DOHH2 (cell line): ENCODE data around the gene ABLIM3.

Experiments
- H3F3A ChIP-seq: fragments of 200-600 bp; sonication (generic), shearing (Covaris generic); 2 replicates; pipeline ENCODE4 v1.6.0; 2016; ENCODE audit warnings: antibody characterized with exemption, mild to moderate bottlenecking; ENCODE audit not compliant: control insufficient read depth, insufficient read depth
- H3K27ac ChIP-seq: fragments of 200-600 bp; sonication (generic); 2 replicates; pipeline ENCODE4 v1.5.1; 2014; ENCODE audit warnings: low read depth, mild to moderate bottlenecking, low read length, moderate library complexity
- H3K27me3 ChIP-seq: fragments of 200-600 bp; sonication (generic); 2 replicates; pipeline ENCODE4 v1.6.1; 2014; ENCODE audit warnings: mild to moderate bottlenecking, low read length, mixed read lengths; ENCODE audit not compliant: control insufficient read depth
- H3K36me3 ChIP-seq: fragments of 200-600 bp; sonication (generic); 2 replicates; pipeline ENCODE4 v1.6.1; 2014; ENCODE audit warnings: mild to moderate bottlenecking, low read length, moderate library complexity, mixed read lengths; ENCODE audit not compliant: control insufficient read depth
- H3K4me1 ChIP-seq: fragments of 200-600 bp; sonication (generic); 2 replicates; pipeline ENCODE4 v1.6.1; 2014; ENCODE audit warnings: mild to moderate bottlenecking, low read length, mixed read lengths; ENCODE audit not compliant: control insufficient read depth
- H3K4me2 ChIP-seq: fragments of 200-600 bp; sonication (generic); 2 replicates; pipeline ENCODE4 v1.6.0; 2014; ENCODE audit warnings: mild to moderate bottlenecking, low read length, moderate library complexity
- H3K4me3 ChIP-seq: fragments of 200-600 bp; sonication (generic); 2 replicates; pipeline ENCODE4 v1.5.1; 2014; ENCODE audit warnings: mild to moderate bottlenecking, low read length, mixed read lengths
- H3K79me2 ChIP-seq: fragments of 200-600 bp; sonication (generic); 2 replicates; pipeline ENCODE4 v1.6.1; 2014; ENCODE audit warnings: mild to moderate bottlenecking, low read length, mixed read lengths; ENCODE audit not compliant: control insufficient read depth
- H3K9me2 ChIP-seq: fragments of 200-600 bp; sonication (generic); replicated peaks from 2 replicates; pipeline ENCODE4 v1.6.1; 2014; ENCODE audit warnings: mild to moderate bottlenecking, low read length, mixed read lengths; ENCODE audit not compliant: control insufficient read depth
- H3K9me3 ChIP-seq: fragments of 200-600 bp; sonication (generic); 2 replicates; pipeline ENCODE4 v1.6.1; 2014; ENCODE audit warnings: antibody characterized with exemption, low read length, mixed read lengths; ENCODE audit not compliant: control insufficient read depth, insufficient read depth
- H4K20me1 ChIP-seq: fragments of 200-600 bp; sonication (generic); 2 replicates; pipeline ENCODE4 v1.6.0; 2014; ENCODE audit warnings: low read depth, mild to moderate bottlenecking, antibody characterized with exemption, low read length, moderate library complexity; ENCODE audit not compliant: control insufficient read depth, insufficient read depth
- EZH2phosphoT487 ChIP-seq: fragments of 200-600 bp; sonication (generic); IDR thresholded peaks from 2 replicates; pipeline ENCODE4 v1.6.1; 2017; ENCODE audit warnings: borderline replicate concordance, mild to moderate bottlenecking, antibody characterized with exemption, low read length, moderate library complexity, mixed read lengths
- TF ChIP-seq, protein P1 (sequence below): fragments of 200-600 bp; sonication (generic); IDR thresholded peaks from one replicate; pipeline ENCODE4 v1.5.1; 2014; ENCODE audit warnings: antibody characterized with exemption, mild to moderate bottlenecking, low read depth, low read length; ENCODE audit not compliant: poor library complexity, severe bottlenecking

The ABLIM3 gene

GRCh38 chr5:149141224-149141956, at the start of gene ABLIM3:
Gene ABLIM3, plus strand, starts transcription at chr5:149141493. Its CDS starts 603 bp downstream, at chr5:149142096.
- Histone ChIP-seq H4K20me1 (no peaks in the 10 kb centered on the region), H3K9me3 (no peaks in the 10 kb centered on the region), H3K4me1 (no peaks in the 10 kb centered on the region), H3K4me2 (peak within 1 kb of the TSS; percentile 44), H3K4me3 (peak within 1 kb of the TSS; percentile 36; the same call in 1 of the 2 replicates), H3K79me2 (no peaks in the 10 kb centered on the region), H3F3A (no peaks in the 10 kb centered on the region), H3K9me2 (no peaks in the 10 kb centered on the region), H3K27ac (no peak within 1 kb of the TSS), H3K36me3 (no peaks in the 10 kb centered on the region), H3K27me3 (peaks cover 4% of the 10 kb centered on the region)
- TF ChIP-seq, protein P1, sequence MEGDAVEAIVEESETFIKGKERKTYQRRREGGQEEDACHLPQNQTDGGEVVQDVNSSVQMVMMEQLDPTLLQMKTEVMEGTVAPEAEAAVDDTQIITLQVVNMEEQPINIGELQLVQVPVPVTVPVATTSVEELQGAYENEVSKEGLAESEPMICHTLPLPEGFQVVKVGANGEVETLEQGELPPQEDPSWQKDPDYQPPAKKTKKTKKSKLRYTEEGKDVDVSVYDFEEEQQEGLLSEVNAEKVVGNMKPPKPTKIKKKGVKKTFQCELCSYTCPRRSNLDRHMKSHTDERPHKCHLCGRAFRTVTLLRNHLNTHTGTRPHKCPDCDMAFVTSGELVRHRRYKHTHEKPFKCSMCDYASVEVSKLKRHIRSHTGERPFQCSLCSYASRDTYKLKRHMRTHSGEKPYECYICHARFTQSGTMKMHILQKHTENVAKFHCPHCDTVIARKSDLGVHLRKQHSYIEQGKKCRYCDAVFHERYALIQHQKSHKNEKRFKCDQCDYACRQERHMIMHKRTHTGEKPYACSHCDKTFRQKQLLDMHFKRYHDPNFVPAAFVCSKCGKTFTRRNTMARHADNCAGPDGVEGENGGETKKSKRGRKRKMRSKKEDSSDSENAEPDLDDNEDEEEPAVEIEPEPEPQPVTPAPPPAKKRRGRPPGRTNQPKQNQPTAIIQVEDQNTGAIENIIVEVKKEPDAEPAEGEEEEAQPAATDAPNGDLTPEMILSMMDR: peak; percentile 91
- TF ChIP-seq EZH2phosphoT487: no peak

DNA sequence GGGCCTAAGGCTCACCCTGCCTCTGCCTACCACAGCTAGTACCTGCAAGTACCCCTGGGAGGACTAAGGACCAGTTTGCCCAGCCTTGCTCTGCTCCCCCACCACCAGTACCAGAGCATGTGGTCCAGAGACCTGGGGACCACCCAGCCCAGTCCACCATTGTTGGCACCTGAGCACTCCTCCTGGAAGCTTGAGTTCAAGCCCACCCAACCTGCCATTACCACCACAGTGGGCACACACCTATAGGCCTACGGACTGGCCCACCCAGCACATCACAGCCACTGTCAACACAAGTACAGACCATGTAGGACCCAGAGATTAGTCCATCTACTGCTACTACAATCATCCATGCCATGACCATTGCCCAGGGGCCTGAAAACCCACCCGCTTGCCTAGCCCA, 47.7 kb upstream of the ABLIM3 start:
- H3K27me3 ChIP-seq: no peaks in the 10 kb centered on the region
- no peaks in the 10 kb centered on the region for H3K79me2 ChIP-seq
- no peak overlapping the region for H3K4me2 ChIP-seq
- no peak overlapping the region for H3K4me3 ChIP-seq
- H3K4me1 ChIP-seq: no peaks in the 10 kb centered on the region
- H3K36me3 ChIP-seq: no peaks in the 10 kb centered on the region
- H3K9me2 ChIP-seq: no peaks in the 10 kb centered on the region
- H3F3A ChIP-seq: no peaks in the 10 kb centered on the region
- H3K27ac ChIP-seq: no peak overlapping the region
- no peak for TF ChIP-seq EZH2phosphoT487
- no peaks in the 10 kb centered on the region for H3K9me3 ChIP-seq
- H4K20me1 ChIP-seq: no peaks in the 10 kb centered on the region

DNA sequence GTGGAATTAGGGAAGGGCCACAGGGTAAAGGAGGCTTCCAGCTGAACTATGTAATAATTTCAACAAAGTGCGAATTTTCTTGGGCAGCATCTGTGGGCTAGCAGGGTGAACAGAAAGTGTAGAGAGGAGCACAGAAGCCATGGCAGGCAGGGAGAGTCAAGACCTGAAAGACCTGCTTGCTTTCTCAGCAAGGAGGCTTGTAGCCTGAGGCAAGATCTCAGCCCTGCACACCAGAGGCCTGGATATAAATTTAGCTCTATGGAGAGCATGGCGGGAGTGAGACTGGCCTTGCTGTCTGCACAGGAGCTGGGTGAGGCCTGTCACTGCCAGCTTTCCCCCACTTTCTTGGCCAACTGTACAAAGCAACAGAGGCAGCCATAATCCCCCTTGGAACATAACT, 46.3 kb upstream of the ABLIM3 start:
- Histone ChIP-seq H3K9me3 (no peaks in the 10 kb centered on the region), H4K20me1 (no peaks in the 10 kb centered on the region), H3K4me2 (no peak overlapping the region), H3F3A (no peaks in the 10 kb centered on the region), H3K4me3 (no peak overlapping the region), H3K36me3 (no peaks in the 10 kb centered on the region), H3K9me2 (no peaks in the 10 kb centered on the region), H3K27me3 (no peaks in the 10 kb centered on the region), H3K4me1 (no peaks in the 10 kb centered on the region), H3K27ac (no peak overlapping the region), H3K79me2 (no peaks in the 10 kb centered on the region)
- no peak for TF ChIP-seq EZH2phosphoT487
- TF ChIP-seq, protein P1: no peak

DNA sequence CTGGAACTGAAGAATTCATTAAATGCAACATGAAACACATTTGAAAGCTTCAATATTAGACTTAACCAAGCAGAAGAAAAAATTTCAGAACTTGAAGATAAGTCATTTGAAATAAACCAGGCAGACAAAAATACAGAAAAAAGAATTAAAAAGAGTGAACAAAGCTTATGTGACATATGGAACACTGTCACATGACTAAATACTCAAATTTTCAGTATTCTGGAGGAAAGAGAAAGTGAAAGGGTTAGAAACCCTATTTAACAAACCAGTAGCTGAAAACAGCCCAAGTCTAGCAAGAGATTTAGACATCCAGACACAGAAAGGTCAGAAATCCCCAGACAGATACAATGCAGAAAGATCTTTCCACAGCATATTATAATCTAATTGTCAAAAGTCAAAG, 41.4 kb upstream of the ABLIM3 start:
- no peaks in the 10 kb centered on the region for H3K9me3 ChIP-seq

More for the DNA sequence above, 41.4 kb upstream of the ABLIM3 start:
- H3K27me3 ChIP-seq: peaks cover 2% of the 10 kb centered on the region; the same call in 1 of the 2 replicates
- no peak for TF ChIP-seq EZH2phosphoT487
- TF ChIP-seq, protein P1: no peak
- H3K79me2 ChIP-seq: no peaks in the 10 kb centered on the region
- no peak overlapping the region for H3K27ac ChIP-seq
- H3K4me1 ChIP-seq: no peaks in the 10 kb centered on the region
- no peak overlapping the region for H3K4me2 ChIP-seq
- H3K9me2 ChIP-seq: no peaks in the 10 kb centered on the region
- no peaks in the 10 kb centered on the region for H4K20me1 ChIP-seq
- H3K36me3 ChIP-seq: no peaks in the 10 kb centered on the region
- H3K4me3 ChIP-seq: no peak overlapping the region
- no peaks in the 10 kb centered on the region for H3F3A ChIP-seq
